GM19193 (cell line): ENCODE results near the gene C1orf159.

Source experiments
- POLR2A ChIP-seq: IDR thresholded peaks from 4 replicates; pipeline ENCODE4 v1.6.1; 2011; ENCODE audit not compliant: insufficient read depth, insufficient read length; ENCODE audit errors: extremely low read depth

Gene C1orf159

DNA sequence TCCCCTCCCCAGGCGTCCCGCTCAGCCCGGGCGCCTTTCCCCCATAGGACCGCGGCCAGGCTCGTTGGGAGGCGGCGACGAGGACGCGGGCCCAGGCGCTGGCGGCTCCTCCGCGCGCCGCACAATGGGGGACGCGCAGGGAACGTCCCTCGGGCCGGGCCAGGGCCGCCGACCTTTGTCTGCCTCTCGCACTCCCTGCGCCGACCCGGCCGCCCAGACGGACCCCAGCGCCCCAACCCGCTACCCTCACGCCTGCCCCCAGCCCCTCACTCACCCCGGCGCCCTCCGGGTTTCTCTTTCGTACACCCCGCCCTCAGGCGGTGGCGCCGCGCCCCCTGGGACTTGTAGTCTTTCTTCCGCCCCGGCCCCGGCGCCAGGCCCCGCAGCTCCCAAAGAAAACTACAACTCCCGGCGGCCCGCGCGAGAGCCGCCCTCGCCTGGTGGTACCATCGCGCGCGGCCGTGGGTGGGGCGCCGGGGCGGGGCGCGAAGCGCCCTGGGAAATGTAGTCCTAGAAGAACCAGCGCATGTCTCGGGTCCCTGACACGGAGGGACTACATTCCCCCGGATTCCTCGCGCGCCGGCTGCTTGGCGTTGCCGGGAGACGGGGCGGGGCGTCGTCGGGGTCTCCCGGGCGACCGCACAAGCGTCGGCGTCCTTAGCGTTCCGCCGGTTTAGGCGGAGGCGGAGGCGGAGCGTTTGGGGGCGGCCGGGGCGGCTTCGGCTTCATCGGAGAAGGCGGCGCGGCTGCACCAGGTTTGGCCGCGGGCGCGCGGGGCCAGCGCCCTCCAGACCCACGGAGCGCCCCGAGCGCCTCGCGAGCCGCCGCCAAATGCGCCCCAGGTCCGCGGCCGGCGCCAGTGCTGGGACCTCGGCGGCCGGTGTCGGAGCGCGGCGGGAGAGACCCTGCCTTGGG lies at the start of gene C1orf159:
C1orf159 (minus strand) TSS at position 304 of the 915 bp plus-strand sequence. CDS start 24,546 bp downstream, outside the sequence.
- no peak for TF ChIP-seq POLR2A

DNA sequence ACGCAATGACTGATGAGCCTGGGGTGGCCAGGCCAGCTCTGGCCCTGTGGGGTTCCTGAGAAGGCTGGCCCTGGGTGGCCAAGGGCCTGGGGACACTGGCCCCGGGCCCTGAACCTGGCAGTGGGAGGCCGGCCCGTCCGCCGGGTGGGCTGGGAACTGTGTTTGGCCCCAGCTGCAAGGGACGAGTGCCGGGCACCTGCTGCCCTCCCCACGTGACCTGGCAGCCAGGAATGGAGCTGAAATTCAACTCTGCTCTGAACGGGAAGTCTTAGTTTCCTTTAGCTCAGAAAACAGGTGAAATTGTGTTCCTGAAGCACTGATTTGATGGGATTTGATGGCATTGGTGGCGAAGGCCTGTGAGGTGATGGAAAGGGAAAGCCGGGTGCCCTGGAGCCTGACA lies 49.6 kb upstream of the C1orf159 start:
- TF ChIP-seq POLR2A, result no peak

DNA sequence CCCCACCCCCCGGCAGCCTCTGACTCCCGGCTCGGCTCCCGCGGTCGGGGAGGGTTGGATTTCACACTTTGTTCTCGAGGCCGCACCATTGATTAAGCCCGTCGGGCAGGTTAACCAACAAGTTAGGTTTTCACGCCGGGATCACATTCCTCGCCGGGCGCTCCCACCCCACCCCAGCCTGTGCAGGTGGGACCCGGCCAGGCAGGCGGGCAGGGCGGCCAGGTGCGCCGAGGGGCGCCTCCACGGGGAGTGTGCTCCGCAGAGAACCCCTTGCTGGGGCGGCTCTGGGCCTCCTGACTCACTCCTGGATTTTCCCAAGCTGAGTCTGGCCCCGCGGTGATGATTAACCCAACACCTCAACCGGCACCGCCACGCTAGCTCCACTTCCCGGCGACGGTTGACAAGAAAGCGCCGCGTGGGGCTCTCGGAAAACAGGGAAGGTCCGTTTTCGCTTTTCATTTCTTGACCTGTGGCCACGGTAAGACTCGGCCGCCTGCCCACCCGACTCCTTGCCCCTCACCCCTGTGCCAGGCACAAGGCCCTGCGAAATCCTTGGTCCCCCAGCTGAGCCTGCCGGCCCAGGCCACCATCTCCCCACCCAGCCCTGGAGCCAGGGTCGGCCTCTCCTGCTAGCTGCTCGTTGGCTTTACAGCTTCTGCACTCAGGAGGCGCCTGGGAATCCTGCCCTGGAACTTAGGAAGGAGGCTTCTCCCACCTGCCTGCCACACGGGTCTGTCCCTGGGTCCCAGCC lies 49.0 kb upstream of the C1orf159 start:
- no peak for TF ChIP-seq POLR2A

DNA sequence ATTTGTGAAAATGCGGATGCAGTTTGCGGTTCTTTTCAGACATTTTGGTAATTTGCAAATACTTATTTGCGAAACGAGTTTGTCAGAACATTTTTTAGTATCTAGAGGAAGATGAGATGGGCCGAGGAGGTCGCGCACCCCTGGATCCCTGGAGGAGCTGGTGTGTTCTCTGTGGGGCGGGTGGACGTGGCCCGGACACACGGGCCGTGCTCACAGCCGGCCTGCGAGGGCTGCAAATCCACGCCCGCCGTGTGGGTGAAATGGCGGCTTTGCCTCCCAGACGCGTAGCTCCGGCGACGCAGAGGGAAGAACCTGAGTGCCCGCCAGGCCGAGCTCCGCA lies 48.4 kb upstream of the C1orf159 start:
- no peak for TF ChIP-seq POLR2A

DNA sequence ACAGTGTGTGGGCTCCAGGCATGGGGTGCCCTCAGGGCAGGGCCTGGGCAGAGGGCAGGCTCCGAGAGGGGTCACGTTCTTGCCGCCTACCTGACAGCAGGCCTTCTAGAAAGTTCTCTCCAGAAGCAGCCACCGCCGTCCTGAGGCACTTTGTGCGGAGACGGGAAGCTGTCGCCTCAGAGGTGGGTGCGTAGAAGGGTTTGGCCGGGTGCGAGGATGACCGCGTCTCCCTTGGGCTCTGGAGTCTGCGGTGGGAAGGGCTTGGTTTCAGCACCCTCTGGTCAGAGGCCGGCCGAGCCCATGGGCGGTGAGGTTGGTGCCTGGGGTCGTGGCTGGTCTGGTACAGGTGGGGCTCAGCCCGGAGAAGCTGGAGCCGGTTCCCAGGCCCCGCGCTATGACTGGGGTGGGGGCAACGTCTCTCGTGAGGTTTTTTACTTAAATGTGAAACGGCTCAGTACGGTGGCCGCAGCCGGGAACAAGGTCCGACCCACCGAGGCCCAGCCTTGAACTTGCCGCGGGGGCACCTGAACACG lies 47.7 kb upstream of the C1orf159 start:
- TF ChIP-seq POLR2A, result no peak

DNA sequence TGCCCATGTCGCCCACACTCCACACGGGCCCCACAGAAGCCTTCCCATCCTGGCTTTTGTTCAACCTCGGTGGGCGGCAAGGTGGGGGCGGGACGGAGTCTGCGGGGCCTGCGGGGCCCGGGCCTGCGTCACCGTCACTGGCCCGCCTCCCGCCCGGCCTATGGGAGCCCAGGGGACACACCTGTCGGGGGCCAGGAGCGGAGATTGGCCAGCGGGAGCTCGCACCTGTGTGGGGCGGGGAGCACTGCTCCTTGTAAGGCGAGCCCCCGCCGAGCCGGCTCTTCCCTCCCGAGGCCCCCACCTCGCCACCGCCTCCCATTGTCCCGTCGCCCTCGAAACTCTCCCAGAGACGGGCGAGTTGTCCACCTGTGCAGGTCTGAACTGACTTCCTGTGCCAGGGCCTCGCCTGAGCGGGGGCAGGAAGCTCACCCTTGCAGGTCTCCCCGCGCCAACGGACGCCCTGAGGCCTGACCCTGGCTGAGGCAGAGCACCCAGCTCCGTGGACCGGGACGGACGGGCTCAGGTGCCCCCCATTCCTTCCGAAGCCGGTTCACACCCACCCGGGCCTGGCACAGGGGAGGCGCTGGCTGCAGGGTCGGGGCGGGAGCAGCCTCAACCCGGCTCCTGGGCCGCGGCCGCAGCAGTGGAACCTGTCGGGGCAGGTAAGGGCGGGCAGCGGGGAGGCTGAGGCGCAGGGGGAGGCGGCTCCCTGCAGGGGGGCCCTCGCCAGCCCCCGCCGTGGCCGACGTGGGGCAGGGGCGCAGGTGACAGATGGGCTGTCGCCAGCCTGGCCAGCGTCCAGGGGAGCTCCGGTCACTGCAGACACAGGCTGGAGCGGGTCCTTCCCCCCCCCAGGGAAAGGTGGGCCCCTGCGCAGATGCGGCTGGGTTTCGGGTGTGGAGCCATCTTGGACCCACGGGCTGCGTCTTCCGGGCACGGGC lies 47.0 kb upstream of the C1orf159 start:
- no peak for TF ChIP-seq POLR2A

DNA sequence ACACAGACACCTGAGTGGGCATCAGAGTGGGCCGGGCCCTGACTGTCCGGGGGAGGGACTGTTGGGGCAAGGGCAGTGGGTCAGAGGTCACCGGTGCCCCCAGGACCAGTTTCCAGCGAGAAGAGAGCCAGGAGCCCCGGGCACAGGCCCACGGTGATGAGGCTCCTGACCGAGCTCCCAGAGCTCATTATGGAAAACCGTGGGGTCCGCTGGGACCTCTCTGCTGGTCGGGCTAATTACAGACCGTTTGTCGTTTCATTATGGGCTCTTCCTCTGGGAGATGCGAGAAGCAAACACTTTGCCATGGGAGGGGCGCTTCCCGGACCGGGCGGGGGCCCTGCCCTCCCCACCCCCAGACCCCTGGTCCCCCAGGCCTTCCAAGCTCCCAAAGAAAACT lies 45.8 kb upstream of the C1orf159 start:
- TF ChIP-seq POLR2A, result no peak

DNA sequence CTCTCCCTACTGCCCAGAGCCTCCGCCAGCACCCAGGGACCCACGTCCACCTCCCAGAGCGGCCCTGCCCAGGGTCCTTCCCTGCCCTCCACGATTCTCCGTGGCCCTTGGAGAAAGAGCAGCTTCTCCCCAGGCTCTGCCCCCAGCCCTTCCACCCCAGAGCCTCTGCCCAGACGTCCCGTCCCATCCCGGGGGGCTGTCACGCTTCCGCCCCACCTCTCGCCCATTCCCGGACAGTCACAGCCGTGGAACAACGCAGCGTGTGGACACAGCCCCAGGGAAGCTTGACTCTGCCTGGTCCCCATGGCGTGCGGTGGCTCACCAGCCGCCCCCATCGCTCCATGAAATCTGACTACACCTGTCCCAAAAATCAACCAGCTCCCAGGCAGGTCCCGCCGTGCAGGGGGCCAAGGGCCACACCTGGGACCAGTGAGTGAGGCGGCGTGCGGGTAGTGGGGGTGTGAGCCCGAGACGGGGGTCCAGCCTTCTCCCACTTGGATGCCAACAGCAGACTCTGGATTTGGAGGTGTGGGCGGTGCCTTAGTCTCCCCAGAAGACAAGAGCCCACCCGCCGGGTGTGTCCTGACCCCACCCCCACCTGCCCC lies 45.3 kb upstream of the C1orf159 start:
- no peak for TF ChIP-seq POLR2A

DNA sequence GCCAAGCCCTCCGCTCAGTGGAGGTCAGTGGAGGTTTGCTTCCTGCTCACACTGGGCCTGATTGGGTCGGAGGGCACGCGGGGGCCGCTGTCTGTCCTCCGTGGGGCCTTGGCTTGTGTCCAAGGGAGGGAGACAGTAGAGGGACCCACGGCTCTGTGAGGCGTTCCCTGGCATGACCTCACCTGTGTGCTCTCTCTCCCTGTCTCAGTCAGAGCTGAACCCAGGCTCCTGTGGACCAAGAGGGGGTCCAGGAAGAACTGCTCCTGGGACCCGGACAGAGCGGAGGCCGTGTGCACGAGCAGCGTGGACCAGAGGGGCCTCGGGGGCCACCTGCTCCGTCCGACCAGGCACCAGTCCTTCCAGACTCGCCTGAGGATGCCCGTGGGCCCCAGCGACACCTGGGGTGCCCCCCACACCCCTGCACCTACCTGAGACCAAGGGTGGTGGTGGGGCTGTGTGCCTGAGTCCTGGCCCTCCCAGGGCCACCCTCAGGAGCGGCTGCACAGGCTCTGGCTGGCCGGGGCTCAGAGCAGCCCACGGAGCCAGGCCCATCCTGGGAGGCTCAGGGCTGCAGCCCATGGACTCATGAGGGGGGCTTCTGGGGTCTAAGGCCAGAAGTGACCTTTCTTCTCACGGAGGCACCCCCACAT lies 44.5 kb upstream of the C1orf159 start:
- no peak for TF ChIP-seq POLR2A

DNA sequence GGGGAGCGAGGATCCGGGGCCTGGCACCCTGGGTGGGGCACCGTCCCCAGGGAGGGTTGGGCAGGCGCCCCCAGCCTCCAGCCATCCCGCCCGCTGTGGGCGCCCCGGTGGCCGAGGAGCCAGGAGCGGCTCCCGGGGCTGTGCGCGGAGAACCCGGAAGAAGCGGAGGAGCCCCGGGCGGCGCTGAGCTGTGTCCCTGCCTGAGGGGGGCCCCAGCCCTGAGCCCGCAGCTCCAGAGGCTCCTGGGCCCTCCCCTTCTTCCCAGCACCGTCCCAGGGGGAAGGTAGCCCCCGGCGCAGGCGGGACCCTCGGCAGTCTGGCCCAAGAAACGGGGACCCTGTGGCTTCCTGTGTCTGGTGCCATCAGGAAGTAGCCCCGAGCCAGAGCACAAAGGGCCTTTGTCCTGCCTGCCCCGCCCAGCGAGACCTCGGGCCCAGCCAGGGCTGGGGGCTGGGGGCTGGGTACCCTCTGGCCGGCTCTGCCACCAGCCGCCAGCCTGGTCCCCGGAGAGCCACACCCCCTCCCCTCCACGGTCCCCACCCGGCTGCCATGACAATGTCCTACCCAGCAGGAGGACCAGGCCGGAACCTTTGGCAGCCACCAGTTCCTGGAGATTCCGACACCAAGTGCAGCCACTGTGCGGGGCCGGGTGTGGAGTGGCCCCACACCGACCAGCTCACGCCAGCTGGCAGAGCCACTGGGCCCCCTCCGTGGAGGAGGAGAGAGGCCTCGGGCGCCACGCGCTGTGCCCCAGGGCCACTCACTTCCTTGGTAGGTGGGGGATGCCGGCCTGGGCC lies 42.2 kb upstream of the C1orf159 start:
- peak; percentile 44 for TF ChIP-seq POLR2A

DNA sequence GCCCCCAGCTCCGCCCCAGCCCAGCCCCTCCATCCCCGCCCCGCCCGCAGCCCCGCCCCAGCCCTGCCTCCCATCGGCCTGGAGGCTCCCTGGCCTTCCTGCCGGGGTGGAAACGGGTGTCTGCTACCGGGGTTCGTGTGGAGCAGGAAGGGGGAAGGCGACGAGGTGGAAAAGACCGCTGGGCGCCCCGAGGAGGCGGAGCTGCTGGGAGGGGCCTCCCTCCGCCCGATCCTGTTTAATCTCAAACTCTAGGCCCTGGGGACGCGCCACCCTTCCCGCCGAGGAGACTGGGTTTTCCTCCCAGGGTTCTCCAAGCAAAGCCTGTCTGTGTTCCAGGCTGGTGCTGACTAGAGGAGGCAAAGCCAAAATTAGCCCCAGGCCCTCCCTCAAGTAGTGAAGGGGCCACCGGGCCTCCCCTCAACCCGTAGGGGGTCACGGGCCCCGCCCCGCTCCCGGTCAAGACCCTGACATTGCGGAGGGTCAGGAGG lies 41.6 kb upstream of the C1orf159 start:
- no peak for TF ChIP-seq POLR2A

DNA sequence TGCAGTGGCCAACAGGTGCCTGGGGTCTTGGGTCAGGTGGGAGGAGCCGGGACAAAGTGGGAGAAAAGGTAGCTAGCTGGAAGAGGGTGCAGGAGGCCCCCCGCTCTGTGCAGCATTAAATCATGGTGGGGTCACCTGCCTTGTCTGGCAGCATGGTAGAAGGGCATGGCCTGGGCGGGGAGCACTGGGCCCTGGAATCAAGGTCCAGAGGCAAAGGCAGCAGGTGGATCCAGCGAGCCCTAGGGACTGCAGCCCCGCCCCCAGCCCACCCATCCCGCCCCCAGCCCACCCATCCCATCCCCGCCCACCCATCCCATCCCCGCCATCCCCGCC lies 41.1 kb upstream of the C1orf159 start:
- no peak for TF ChIP-seq POLR2A
